Stomach smooth muscle (tissue), 2 donors: ENCODE measurements around the gene TIMM17A.

ENCODE experiments used
- H3K27ac ChIP-seq: one replicate; pipeline ENCODE4 v1.7.0; 2013; ENCODE audit warnings: mild to moderate bottlenecking, low read length, inconsistent platforms
- H3K27me3 ChIP-seq, 2 donors: one replicate each; pipeline ENCODE4 v1.7.0; 2013; ENCODE audit warnings: low read length in 2 of 2; ENCODE audit not compliant: insufficient read depth in 2 of 2, control insufficient read depth in 1 of 2
- H3K36me3 ChIP-seq, 2 donors: one replicate each; pipeline ENCODE4 v1.7.0; 2013; ENCODE audit warnings: low read length in 2 of 2; ENCODE audit not compliant: control insufficient read depth in 2 of 2, insufficient read depth in 2 of 2
- H3K4me1 ChIP-seq: one replicate; pipeline ENCODE4 v1.7.0; 2013; ENCODE audit warnings: low read length; ENCODE audit not compliant: control insufficient read depth, insufficient read depth
- H3K4me3 ChIP-seq, 2 donors: one replicate each; pipeline ENCODE4 v1.7.0; 2013; ENCODE audit warnings: low read length in 2 of 2
- H3K9ac ChIP-seq, 2 donors: one replicate each; pipeline ENCODE4 v1.7.0; 2013; ENCODE audit warnings: low read length in 2 of 2, mild to moderate bottlenecking in 1 of 2
- H3K9me3 ChIP-seq, 2 donors: one replicate each; pipeline ENCODE4 v1.7.0; 2013; ENCODE audit warnings: low read length in 2 of 2; ENCODE audit not compliant: control insufficient read depth in 2 of 2
- donor health status: healthy.
- donor health status: Pancreatic carcinoma.

Gene TIMM17A

GRCh38 chr1:202007805-202008489 lies 52.6 kb downstream of the TIMM17A start:
- Histone ChIP-seq H3K4me3 (no peak overlapping the region), H3K9ac (no peak overlapping the region), H3K9me3 (no peaks in the 10 kb centered on the region), H3K27me3 (no peaks in the 10 kb centered on the region), H3K4me1 (peaks cover 2% of the 10 kb centered on the region), H3K36me3 (peaks cover 23 to 28% of the 10 kb centered on the region in 2 donors), H3K27ac (no peak overlapping the region)

DNA sequence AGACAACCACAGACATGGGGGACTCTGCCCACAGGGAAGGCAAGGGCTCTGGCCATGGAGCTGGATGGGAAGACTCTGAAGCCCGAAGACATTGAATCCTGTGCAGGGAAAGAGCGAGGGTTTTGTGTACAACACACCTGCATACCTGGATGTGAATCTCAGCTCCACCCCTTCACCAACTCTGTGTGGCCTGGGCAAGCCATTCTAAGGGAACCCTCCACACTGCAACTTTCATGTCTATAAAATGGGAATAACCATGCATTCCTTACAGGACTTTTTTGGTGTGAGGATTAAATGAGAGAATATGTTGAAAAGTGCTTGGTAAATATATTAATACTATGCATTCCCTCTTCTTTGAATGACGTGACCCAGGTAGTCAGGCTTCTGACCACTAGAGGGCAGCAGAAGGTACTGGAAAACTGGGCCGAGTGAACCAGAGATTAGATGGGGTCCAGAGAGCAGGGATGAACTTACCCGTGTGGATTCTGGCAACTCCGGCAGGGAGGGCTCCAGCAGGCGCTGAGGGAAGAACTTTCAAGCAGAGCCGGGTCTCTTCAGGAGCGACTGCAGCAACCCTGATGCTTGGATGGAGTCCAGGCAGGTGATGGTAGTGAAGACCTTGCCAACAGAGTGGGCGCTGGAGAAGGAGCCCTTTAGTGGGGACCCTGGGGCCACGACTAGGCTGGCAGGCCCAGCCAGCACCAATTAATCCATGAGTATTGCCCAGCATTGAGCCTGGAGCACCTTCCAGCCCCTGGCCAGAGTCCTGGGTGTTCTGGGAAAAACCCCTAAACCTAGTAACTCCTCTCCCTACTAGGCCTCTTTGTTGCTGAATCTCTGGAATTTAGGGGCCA lies 54.2 kb downstream of the TIMM17A start:
- no peaks in the 10 kb centered on the region for H3K27me3 ChIP-seq
- peaks cover 9 to 13% of the 10 kb centered on the region in 2 donors for H3K36me3 ChIP-seq
- no peaks in the 10 kb centered on the region for H3K9me3 ChIP-seq
- no peak overlapping the region for H3K27ac ChIP-seq
- no peak overlapping the region for H3K9ac ChIP-seq
- no peak overlapping the region for H3K4me3 ChIP-seq
- H3K4me1 ChIP-seq, result peaks cover 2% of the 10 kb centered on the region

- Histone ChIP-seq H3K4me3 (peak within 1 kb of the TSS in 1 of 2 donors; percentile 15), H3K36me3 (peaks cover 3 to 6% of the 10 kb centered on the region in 2 donors), H3K9ac (no peak within 1 kb of the TSS), H3K9me3 (no peaks in the 10 kb centered on the region), H3K4me1 (peaks cover 2% of the 10 kb centered on the region), H3K27me3 (no peaks in the 10 kb centered on the region), H3K27ac (no peak within 1 kb of the TSS)
These were observed 55.1 kb downstream of the TIMM17A start, which contains the start of gene ELF3 for GRCh38 chr1:202010180-202011015. TSS of gene ELF3 (plus strand) at chr1:202010587. CDS start at chr1:202011137, 550 bp downstream.

DNA sequence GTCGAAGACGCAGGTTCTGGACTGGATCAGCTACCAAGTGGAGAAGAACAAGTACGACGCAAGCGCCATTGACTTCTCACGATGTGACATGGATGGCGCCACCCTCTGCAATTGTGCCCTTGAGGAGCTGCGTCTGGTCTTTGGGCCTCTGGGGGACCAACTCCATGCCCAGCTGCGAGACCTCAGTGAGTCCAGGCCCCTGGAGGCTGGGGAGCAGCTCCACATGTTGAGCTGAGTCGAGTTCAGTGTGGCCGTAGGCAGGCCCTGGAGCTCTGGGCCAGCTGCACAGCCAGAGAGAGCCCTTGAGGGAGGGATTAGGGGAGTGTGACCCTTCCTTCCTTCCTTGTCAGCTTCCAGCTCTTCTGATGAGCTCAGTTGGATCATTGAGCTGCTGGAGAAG lies 56.7 kb downstream of the TIMM17A start:
- no peak overlapping the region for H3K27ac ChIP-seq
- H3K27me3 ChIP-seq, result no peaks in the 10 kb centered on the region
- no peak overlapping the region for H3K9ac ChIP-seq
- H3K4me1 ChIP-seq, result peaks cover 2% of the 10 kb centered on the region
- no peaks in the 10 kb centered on the region for H3K9me3 ChIP-seq
- H3K4me3 ChIP-seq, result no peak overlapping the region
- H3K36me3 ChIP-seq, result peaks cover 0 to 3% of the 10 kb centered on the region in 2 donors

GRCh38 chr1:202012544-202013478 lies 57.5 kb downstream of the TIMM17A start:
- Histone ChIP-seq H3K9ac (no peak overlapping the region), H3K9me3 (no peaks in the 10 kb centered on the region), H3K27me3 (no peaks in the 10 kb centered on the region), H3K36me3 (no peaks in the 10 kb centered on the region), H3K4me1 (peaks cover 2% of the 10 kb centered on the region), H3K27ac (no peak overlapping the region), H3K4me3 (no peak overlapping the region)

DNA sequence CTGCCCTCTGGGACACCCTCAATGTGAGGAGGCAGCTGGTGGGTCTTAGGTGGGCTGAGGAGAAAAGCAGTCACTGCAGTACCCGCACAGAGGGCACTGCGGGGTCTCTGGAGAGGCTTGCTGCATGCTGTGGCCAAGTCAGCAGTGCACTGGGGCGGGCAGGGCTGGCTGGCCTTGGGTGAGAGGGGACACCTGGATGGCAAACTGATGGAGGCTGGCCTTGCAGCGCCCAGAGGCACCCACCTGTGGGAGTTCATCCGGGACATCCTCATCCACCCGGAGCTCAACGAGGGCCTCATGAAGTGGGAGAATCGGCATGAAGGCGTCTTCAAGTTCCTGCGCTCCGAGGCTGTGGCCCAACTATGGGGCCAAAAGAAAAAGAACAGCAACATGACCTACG lies 58.3 kb downstream of the TIMM17A start:
- Histone ChIP-seq H3K27ac (no peak overlapping the region), H3K27me3 (peaks cover 0 to 2% of the 10 kb centered on the region in 2 donors), H3K4me1 (peaks cover 5% of the 10 kb centered on the region), H3K9me3 (no peaks in the 10 kb centered on the region), H3K9ac (no peak overlapping the region), H3K4me3 (no peak overlapping the region), H3K36me3 (no peaks in the 10 kb centered on the region)

- Histone ChIP-seq H3K27me3 (peaks cover 0 to 2% of the 10 kb centered on the region in 2 donors), H3K27ac (no peak overlapping the region), H3K4me3 (no peak overlapping the region), H3K9me3 (no peaks in the 10 kb centered on the region), H3K4me1 (peaks cover 7% of the 10 kb centered on the region), H3K9ac (no peak overlapping the region), H3K36me3 (no peaks in the 10 kb centered on the region)
These were observed 58.8 kb downstream of the TIMM17A start for GRCh38 chr1:202014060-202014459.

GRCh38 chr1:202014915-202015661 lies 59.8 kb downstream of the TIMM17A start:
- Histone ChIP-seq H3K4me3 (no peak overlapping the region), H3K9ac (no peak overlapping the region), H3K4me1 (peaks cover 5% of the 10 kb centered on the region), H3K27ac (no peak overlapping the region), H3K27me3 (peaks cover 0 to 2% of the 10 kb centered on the region in 2 donors), H3K9me3 (no peaks in the 10 kb centered on the region), H3K36me3 (no peaks in the 10 kb centered on the region)

GRCh38 chr1:202015662-202015937 lies 60.3 kb downstream of the TIMM17A start:
- H3K9me3 ChIP-seq, result no peaks in the 10 kb centered on the region
- H3K4me1 ChIP-seq, result peaks cover 5% of the 10 kb centered on the region
- H3K9ac ChIP-seq, result no peak overlapping the region
- no peak overlapping the region for H3K4me3 ChIP-seq
- H3K27ac ChIP-seq, result no peak overlapping the region
- H3K27me3 ChIP-seq, result peaks cover 0 to 2% of the 10 kb centered on the region in 2 donors
- H3K36me3 ChIP-seq, result no peaks in the 10 kb centered on the region
